ENCODE data around the gene MEGF9. TPM values are rescaled to one million over a fixed set of nuclear protein-coding genes. Genes with fewer than 3 reads are reported as not detected.

The MEGF9 gene
- total RNA-seq, 2 experiments from 2014 or later: 3.8 to 3.9 TPM

- no peak overlapping the region for H3K4me3 Mint-ChIP-seq
- DNase-seq: no peak
- no peaks in the 10 kb centered on the region for H3K27me3 Mint-ChIP-seq
- no peaks in the 10 kb centered on the region for H3K9me3 Mint-ChIP-seq
- no peaks in the 10 kb centered on the region for H3K36me3 Mint-ChIP-seq
- H3K4me1 Mint-ChIP-seq: no peaks in the 10 kb centered on the region
- no peak overlapping the region for H3K27ac Mint-ChIP-seq
These were observed 23.3 kb upstream of the MEGF9 start for GRCh38 chr9:120737416-120738165.

- H3K27ac Mint-ChIP-seq: no peak overlapping the region
- no peak for DNase-seq
- H3K9me3 Mint-ChIP-seq: no peaks in the 10 kb centered on the region
- no peaks in the 10 kb centered on the region for H3K4me1 Mint-ChIP-seq
- H3K4me3 Mint-ChIP-seq: no peak overlapping the region
- H3K27me3 Mint-ChIP-seq: no peaks in the 10 kb centered on the region
- no peaks in the 10 kb centered on the region for H3K36me3 Mint-ChIP-seq
These were observed 22.6 kb upstream of the MEGF9 start for GRCh38 chr9:120736881-120737280.

- Mint-ChIP-seq H3K27ac (no peak overlapping the region), H3K27me3 (no peaks in the 10 kb centered on the region), H3K36me3 (no peaks in the 10 kb centered on the region), H3K4me1 (no peaks in the 10 kb centered on the region), H3K4me3 (no peak overlapping the region), H3K9me3 (no peaks in the 10 kb centered on the region)
- no peak for DNase-seq
These were observed 21.3 kb upstream of the MEGF9 start for GRCh38 chr9:120735415-120736126.

GRCh38 chr9:120734607-120735410 is 20.5 kb upstream of the MEGF9 start:
- Mint-ChIP-seq H3K36me3 (no peaks in the 10 kb centered on the region), H3K27ac (no peak overlapping the region), H3K4me1 (no peaks in the 10 kb centered on the region), H3K9me3 (no peaks in the 10 kb centered on the region), H3K4me3 (no peak overlapping the region), H3K27me3 (no peaks in the 10 kb centered on the region)
- no peak for DNase-seq

GRCh38 chr9:120733190-120733589 is 18.9 kb upstream of the MEGF9 start:
- Mint-ChIP-seq H3K36me3 (no peaks in the 10 kb centered on the region), H3K4me3 (no peak overlapping the region), H3K27me3 (no peaks in the 10 kb centered on the region), H3K9me3 (no peaks in the 10 kb centered on the region), H3K27ac (no peak overlapping the region), H3K4me1 (no peaks in the 10 kb centered on the region)
- DNase-seq: no peak

GRCh38 chr9:120730654-120731514 is 16.6 kb upstream of the MEGF9 start:
- Mint-ChIP-seq H3K27me3 (no peaks in the 10 kb centered on the region), H3K27ac (no peak overlapping the region), H3K4me1 (peaks cover 9% of the 10 kb centered on the region), H3K4me3 (no peak overlapping the region), H3K36me3 (no peaks in the 10 kb centered on the region), H3K9me3 (no peaks in the 10 kb centered on the region)
- DNase-seq: no peak

GRCh38 chr9:120729791-120730241 is 15.5 kb upstream of the MEGF9 start:
- Mint-ChIP-seq H3K36me3 (no peaks in the 10 kb centered on the region), H3K4me1 (peaks cover 9% of the 10 kb centered on the region), H3K9me3 (no peaks in the 10 kb centered on the region), H3K4me3 (no peak overlapping the region), H3K27ac (no peak overlapping the region), H3K27me3 (no peaks in the 10 kb centered on the region)
- no peak for DNase-seq

- Mint-ChIP-seq H3K4me3 (no peak overlapping the region), H3K27ac (no peak overlapping the region), H3K27me3 (no peaks in the 10 kb centered on the region), H3K9me3 (no peaks in the 10 kb centered on the region), H3K4me1 (peaks cover 9% of the 10 kb centered on the region), H3K36me3 (no peaks in the 10 kb centered on the region)
- no peak for DNase-seq
These were observed 12.2 kb upstream of the MEGF9 start for GRCh38 chr9:120726484-120726883.

GRCh38 chr9:120725907-120726306 is 11.6 kb upstream of the MEGF9 start:
- Mint-ChIP-seq H3K27ac (no peak overlapping the region), H3K36me3 (no peaks in the 10 kb centered on the region), H3K4me3 (no peak overlapping the region), H3K9me3 (no peaks in the 10 kb centered on the region), H3K27me3 (no peaks in the 10 kb centered on the region), H3K4me1 (peaks cover 9% of the 10 kb centered on the region)
- no peak for DNase-seq

GRCh38 chr9:120724757-120725400 is 10.6 kb upstream of the MEGF9 start:
- Mint-ChIP-seq H3K9me3 (no peaks in the 10 kb centered on the region), H3K4me3 (no peak overlapping the region), H3K36me3 (no peaks in the 10 kb centered on the region), H3K4me1 (peaks cover 9% of the 10 kb centered on the region), H3K27ac (no peak overlapping the region), H3K27me3 (no peaks in the 10 kb centered on the region)
- no peak for DNase-seq

- Mint-ChIP-seq H3K9me3 (no peaks in the 10 kb centered on the region), H3K27ac (no peak overlapping the region)
These were observed 9.3 kb upstream of the MEGF9 start for GRCh38 chr9:120723565-120723964.

GRCh38 chr9:120720404-120720803 is 6.1 kb upstream of the MEGF9 start:
- Mint-ChIP-seq H3K27me3 (no peaks in the 10 kb centered on the region), H3K36me3 (no peaks in the 10 kb centered on the region), H3K4me1 (no peaks in the 10 kb centered on the region), H3K4me3 (no peak overlapping the region), H3K27ac (no peak overlapping the region), H3K9me3 (no peaks in the 10 kb centered on the region)
- no peak for DNase-seq

More at GRCh38 chr9:120723565-120723964, 9.3 kb upstream of the MEGF9 start:
- peaks cover 9% of the 10 kb centered on the region for H3K4me1 Mint-ChIP-seq
- no peak for DNase-seq
- no peaks in the 10 kb centered on the region for H3K27me3 Mint-ChIP-seq
- no peaks in the 10 kb centered on the region for H3K36me3 Mint-ChIP-seq
- no peak overlapping the region for H3K4me3 Mint-ChIP-seq

- no peak for DNase-seq
- H3K36me3 Mint-ChIP-seq: no peaks in the 10 kb centered on the region
- H3K27me3 Mint-ChIP-seq: no peaks in the 10 kb centered on the region
These were observed 4.0 kb upstream of the MEGF9 start for GRCh38 chr9:120718316-120718715.

GRCh38 chr9:120717176-120717575 is 2.9 kb upstream of the MEGF9 start:
- Mint-ChIP-seq H3K36me3 (no peaks in the 10 kb centered on the region), H3K27me3 (no peaks in the 10 kb centered on the region), H3K27ac (no peak overlapping the region), H3K4me3 (no peak overlapping the region), H3K9me3 (no peaks in the 10 kb centered on the region), H3K4me1 (peaks cover 15% of the 10 kb centered on the region)
- no peak for DNase-seq

More at GRCh38 chr9:120718316-120718715, 4.0 kb upstream of the MEGF9 start:
- peaks cover 4% of the 10 kb centered on the region for H3K4me1 Mint-ChIP-seq
- H3K27ac Mint-ChIP-seq: no peak overlapping the region
- H3K4me3 Mint-ChIP-seq: no peak overlapping the region
- H3K9me3 Mint-ChIP-seq: no peaks in the 10 kb centered on the region

Data from activated naive CD8-positive, alpha-beta T cell treated with anti-CD3 and anti-CD28 coated beads for 36 hours (primary cell).